GM21381 (cell line): Measurements from ENCODE around the gene ZNF729.
"Not testable (repeated sequence)": the region's sequence is repeated elsewhere in the genome, so short reads cannot be mapped to it uniquely, and the experiment has no call there.

Experiments
- ATAC-seq: cut with Tn5 transposase; IDR thresholded peaks from one replicate; pipeline ENCODE4 v1.9.1; 2021; ENCODE audit warnings: mild to moderate bottlenecking, moderate library complexity; ENCODE audit not compliant: unreplicated experiment

Gene ZNF729

DNA sequence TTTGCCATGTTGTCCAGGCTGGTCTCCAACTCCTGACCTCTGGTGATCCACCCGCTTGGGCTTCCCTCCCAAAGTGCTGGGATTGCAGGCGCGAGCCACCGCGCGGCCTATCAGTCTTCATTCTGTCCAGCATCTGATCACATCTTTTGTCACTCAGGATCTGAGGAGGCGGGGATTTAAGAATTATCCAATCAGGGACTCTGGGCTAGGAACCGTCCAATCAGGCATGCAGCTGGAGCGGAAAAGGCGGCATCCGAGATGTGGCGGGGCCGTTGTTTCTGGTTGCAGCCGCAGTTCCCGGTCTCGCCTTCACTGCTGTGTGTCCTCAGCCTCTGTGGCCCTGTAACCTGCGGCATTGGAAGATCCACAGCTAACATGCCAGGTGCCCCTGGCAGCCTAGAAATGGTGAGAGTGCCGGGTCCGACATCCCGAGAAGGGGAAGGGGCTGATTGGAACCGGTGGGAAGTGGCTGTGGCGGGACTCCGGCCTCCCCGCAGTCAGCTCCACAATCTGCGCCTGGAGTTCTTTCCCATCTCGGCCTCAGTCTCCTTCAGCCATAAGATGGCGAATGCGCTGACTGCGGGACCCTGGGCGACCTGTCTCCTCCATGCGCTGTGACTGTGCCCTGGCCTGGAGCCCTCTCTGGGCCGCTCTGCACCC, at the start of gene ZNF729:
ZNF729 (plus strand) TSS at position 291 of the 660 bp plus-strand sequence; CDS start at position 376, 85 bp downstream.
- ATAC-seq = no peak

DNA sequence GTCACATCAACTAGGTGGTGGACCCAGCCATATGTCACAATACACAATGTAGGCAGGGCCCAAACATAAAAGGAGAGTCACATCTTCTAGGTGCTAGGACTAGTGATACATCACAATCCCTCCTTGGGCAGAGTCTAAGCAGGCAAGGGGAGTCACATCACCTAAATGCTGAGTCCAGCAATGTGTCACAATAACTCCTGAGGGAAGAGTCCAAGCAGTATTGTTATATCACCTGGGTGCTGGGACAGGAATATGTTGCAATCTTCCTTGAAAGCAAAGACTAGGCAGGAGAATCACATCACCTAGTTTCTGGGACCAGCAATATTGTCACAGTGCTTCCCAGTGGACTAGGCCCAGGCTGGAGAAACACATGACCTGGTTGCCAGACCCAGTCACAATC, 29.4 kb upstream of the ZNF729 start:
- no peak for ATAC-seq

DNA sequence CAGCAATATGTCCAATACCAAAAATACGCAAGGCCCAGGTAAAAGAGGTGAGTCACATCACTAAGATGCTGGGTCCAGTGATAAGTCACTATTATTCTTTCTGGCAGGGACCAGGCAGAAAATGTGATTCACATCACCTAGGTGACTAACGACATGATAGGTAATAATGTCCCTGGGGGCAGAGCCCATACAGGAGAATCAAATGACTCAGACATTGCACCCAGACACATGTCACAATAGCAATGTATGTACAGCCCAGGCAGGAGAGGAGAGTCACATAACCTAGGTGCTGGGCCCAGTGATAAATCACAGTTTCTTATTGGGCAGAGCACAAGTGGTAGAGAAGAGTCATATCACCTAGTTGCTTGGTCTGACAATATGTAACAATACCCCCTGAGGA, 28.9 kb upstream of the ZNF729 start:
- no peak for ATAC-seq

DNA sequence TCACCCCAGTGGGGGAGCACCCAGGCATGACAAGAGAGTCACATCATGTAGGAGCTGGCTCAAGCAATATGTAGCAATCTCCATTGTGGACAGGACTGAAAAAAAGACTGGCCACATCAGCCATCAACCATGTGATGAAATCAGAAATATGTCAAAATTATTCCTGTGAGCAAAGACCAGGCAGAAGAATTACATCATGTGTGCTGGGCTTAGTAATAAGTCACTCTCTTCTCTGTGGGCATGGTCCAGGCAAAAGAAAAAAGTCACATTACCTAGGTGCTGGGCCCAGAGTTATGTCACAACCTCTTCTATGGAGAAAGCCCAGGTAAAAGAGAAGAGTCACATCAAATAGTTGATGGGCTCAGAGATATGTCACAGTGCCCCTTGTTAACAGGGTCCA, 28.3 kb upstream of the ZNF729 start:
- ATAC-seq = no peak

DNA sequence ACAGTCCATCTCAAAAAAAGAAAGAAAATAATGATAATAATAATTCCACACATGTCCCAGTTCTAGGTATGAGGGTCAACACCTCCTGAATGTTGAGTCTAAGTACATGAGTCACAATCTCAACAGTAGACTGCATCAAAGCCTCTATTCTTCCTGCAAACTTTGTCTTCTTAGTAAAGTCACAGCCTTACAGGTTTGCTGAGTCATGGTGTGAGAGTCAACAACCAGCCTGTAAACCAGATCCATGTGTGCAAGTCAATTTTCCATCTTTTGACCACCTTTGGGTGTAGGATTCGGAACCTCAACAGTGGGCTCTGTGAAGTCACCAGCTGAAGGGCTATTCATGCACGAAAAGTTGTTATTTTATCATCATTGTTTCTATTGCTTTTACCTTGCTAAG, 25.7 kb upstream of the ZNF729 start:
- ATAC-seq = no peak

DNA sequence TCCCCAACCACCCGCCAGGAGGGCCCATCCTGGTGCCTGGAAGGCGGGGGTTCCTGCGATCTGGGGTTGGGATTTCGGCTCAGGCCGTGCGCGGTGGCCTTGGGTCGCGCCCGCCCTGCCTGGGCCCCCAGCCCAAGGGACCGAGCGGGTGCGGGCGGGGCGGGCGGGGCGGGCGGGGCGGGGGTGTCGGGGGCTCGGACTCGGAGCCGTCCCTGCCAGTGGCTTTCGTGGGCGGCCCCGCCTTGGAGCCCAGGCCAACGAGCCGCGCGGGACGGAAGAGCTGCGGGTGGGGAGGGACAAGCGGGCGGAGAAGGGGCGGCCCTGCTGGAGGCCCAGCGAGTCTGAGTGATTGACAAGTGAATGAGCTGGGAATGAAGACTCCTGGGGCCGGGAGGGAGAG, 24.6 kb upstream of the ZNF729 start:
- ATAC-seq = no peak

DNA sequence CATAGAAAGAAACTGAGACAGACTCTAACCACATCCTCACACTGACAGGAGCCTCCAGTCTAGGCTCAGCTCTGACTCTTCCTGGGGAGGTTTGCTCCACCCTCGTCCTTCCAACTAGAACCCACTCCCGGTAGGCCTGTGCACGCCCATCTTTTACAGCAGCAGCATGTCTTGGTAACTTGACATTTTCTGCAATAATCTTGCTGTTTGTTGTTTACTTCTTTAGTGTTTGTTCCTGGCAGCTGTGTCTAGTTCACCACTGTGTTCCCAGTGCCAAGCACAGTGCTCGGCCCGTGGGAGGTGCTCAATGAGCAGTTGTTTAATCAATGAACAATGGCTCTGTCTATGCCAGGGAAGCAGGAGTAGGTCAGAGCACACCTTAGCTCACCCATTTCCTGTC, 23.1 kb upstream of the ZNF729 start:
- ATAC-seq = no peak

DNA sequence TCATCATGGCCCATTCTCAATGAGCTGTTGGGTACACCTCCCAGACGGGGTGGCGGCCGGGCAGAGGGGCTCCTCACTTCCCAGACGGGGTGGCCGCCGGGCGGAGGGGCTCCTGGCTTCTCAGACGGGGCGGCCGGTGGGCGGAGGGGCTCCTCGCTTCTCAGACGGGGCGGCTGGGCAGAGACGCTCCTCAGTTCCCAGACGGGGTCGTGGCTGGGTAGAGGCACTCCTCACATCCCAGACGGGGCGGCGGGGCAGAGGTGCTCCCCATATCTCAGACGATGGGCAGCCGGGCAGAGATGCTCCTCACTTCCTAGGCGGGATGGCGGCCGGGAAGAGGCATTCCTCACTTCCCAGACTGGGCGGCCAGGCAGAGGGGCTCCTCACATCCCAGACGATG, 35.3 kb downstream of the ZNF729 start:
- not testable (repeated sequence) for ATAC-seq

DNA sequence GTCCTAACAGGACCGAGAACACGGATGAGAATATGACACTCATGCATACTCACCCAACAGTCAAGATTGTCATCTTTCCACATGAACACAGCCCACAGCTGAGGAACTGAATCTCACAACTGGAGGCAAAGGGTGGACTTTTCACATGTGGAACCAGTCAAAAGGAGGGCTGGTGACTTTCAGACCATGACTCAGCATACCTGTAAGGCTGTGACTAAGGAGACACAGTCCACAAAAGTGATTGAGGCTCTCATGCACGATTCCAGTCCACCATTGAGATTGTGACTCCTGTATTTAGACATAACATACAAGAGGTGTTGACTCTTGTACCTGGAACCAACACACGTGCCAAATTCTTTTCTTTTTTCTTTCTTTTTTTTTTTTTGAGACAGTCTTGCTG, 40.0 kb downstream of the ZNF729 start:
- ATAC-seq = no peak

DNA sequence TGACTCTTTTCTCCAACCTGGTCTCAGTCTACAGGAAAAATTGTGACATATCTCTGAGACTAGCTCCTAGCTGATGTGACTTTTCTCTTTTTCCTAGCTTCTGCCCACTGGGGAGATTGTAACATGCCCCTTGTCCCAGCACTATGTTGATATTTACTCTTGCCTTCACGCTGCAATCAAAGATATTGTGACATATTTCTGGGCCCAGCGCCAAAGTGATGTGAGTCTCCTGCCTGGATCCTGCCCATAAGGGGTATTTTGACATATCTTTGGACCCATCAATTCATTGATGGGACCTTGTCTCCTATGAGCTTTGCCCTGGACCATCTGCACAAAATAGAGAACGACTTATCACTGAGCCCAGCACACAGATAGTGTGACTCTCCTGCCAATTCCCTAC, 41.1 kb downstream of the ZNF729 start:
- ATAC-seq = no peak

DNA sequence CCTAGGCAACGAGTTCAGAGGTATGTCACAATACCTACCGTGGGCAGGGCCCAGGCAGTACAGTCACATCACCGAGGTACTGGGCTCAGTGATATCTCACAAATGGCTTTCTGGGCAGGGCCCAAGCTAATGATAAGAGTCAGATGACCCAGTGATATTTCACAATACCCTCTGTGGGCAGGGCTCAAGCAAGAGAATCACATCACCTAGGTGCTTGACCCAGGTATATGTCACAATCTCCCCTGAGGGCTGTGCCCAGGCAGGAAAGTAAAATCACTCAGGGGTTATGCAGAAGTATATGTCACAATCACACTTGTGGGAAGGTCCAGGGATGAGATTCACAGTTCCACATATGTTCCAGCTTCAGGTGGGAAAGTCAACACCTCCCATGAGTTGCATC, 45.3 kb downstream of the ZNF729 start:
- no peak for ATAC-seq

DNA sequence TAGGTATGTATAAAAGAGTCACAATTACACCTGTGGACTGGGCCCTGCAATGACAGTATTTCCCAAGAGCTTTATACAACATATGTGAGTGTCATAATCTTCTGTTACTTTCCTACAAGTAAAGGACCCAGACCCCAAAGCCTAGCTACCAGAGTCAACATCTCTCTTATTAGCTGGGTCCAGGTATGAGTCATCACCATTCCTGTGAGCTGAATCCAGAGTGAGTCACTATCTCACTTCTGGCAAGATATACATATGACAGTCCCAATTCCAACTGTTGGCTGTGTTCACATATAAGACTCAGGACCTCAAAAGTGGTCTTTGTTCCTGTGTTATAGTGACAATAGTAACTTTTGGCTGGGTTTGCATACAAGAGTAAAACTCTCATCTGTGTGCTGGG, 46.7 kb downstream of the ZNF729 start:
- ATAC-seq = no peak

DNA sequence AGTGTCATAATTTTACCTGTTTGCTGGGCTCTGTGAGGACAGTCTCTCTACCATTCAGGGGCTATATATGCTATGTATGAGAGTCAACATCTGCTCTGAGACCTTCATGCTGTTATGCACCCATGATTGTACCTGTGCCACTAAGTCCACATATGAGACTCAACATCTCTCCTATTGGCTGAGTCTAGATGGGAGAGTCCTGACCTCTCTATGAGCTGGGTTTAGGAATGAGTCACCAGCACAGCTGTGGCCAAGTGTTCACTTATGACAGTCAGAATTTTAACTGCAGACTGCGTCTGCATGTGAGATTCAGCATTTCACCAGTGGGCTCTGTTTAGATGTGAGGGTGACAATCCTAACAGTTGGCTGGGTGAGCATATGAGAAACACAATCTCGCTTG, 49.5 kb downstream of the ZNF729 start:
- no peak for ATAC-seq

DNA sequence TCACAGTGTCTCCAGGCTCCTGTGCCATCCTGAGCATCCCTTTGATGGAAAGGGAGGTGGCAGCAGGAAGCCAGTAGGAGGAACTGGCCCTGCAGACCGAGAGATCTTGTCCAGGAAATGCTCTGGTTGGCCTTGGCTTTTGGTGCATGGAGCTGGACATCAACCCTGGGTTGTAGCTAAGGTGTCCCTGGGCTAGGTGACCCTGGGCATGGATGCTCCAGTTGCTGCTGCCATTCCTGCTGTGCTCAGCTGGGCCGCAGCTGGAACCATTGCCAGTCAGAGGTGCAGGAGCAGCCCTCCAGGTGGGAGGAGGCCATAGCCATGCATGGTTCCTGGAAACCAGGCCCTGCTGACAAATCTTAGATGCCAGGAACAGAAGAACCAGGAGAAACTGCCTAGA, 68.4 kb downstream of the ZNF729 start:
- ATAC-seq = no peak
